GM23248 (cell line): ENCODE results near the gene FOXD1. TPM values are rescaled to one million over a fixed set of nuclear protein-coding genes. Genes with fewer than 3 reads are reported as not detected.
"Not testable (repeated sequence)": the region's sequence is repeated elsewhere in the genome, so short reads cannot be mapped to it uniquely, and the experiment has no call there.

Experiments used
- DNase-seq: peaks from one replicate; pipeline ENCODE4 v3.0.0-alpha.2; 2015
- H2AFZ ChIP-seq: fragments of 200-600 bp; sonication (generic); 2 replicates; pipeline ENCODE4 v1.6.1; 2016; ENCODE audit warnings: antibody characterized with exemption
- H3F3A ChIP-seq: fragments of 200-600 bp; sonication (generic); 2 replicates; pipeline ENCODE4 v1.6.1; 2016; ENCODE audit warnings: mild to moderate bottlenecking, antibody characterized with exemption, mixed run types; ENCODE audit not compliant: insufficient read depth
- H3K27ac ChIP-seq: fragments of 200-600 bp; sonication (generic); 2 replicates; pipeline ENCODE4 v1.5.1; 2016; ENCODE audit warnings: mild to moderate bottlenecking
- H3K27me3 ChIP-seq: fragments of 200-600 bp; sonication (generic); replicated peaks from 2 replicates; pipeline ENCODE4 v1.6.1; 2016; ENCODE audit warnings: mild to moderate bottlenecking; ENCODE audit not compliant: insufficient read depth
- H3K36me3 ChIP-seq: fragments of 200-600 bp; sonication (generic); 2 replicates; pipeline ENCODE4 v1.6.1; 2016; ENCODE audit warnings: low read depth, mild to moderate bottlenecking
- H3K4me1 ChIP-seq: fragments of 200-600 bp; sonication (generic); 2 replicates; pipeline ENCODE4 v1.6.1; 2016; ENCODE audit warnings: mild to moderate bottlenecking; ENCODE audit not compliant: insufficient read depth
- H3K4me2 ChIP-seq: fragments of 200-600 bp; sonication (generic); one replicate; pipeline ENCODE4 v1.6.1; 2016; ENCODE audit warnings: mild to moderate bottlenecking; ENCODE audit not compliant: unreplicated experiment
- H3K4me3 ChIP-seq: fragments of 200-600 bp; sonication (generic); 2 replicates; pipeline ENCODE4 v1.5.1; 2016; ENCODE audit warnings: mild to moderate bottlenecking
- H3K79me2 ChIP-seq: fragments of 200-600 bp; sonication (generic); 2 replicates; pipeline ENCODE4 v1.6.1; 2016; ENCODE audit warnings: mild to moderate bottlenecking; ENCODE audit not compliant: insufficient read depth
- H3K9ac ChIP-seq: fragments of 200-600 bp; sonication (generic); 2 replicates; pipeline ENCODE4 v1.6.1; 2016; ENCODE audit warnings: mild to moderate bottlenecking
- H3K9me2 ChIP-seq: fragments of 200-600 bp; sonication (generic); 2 replicates; pipeline ENCODE4 v1.6.1; 2016; ENCODE audit warnings: mixed run types, mild to moderate bottlenecking, moderate library complexity; ENCODE audit not compliant: insufficient read depth
- H3K9me3 ChIP-seq: fragments of 200-600 bp; sonication (generic); one replicate; pipeline ENCODE4 v1.6.1; 2017; ENCODE audit warnings: low read depth
- H4K20me1 ChIP-seq: fragments of 200-600 bp; sonication (generic); 2 replicates; pipeline ENCODE4 v1.6.0; 2016; ENCODE audit not compliant: insufficient read depth
- EZH2 ChIP-seq: fragments of 200-600 bp; sonication (generic); IDR thresholded peaks from 2 replicates; pipeline ENCODE4 v1.6.1; 2018; ENCODE audit warnings: antibody characterized with exemption, mild to moderate bottlenecking; ENCODE audit not compliant: insufficient read depth, poor library complexity, severe bottlenecking
- EZH2phosphoT487 ChIP-seq: fragments of 200-600 bp; sonication (generic); IDR thresholded peaks from 2 replicates; pipeline ENCODE4 v1.6.1; 2018; ENCODE audit warnings: antibody characterized with exemption, moderate library complexity, mild to moderate bottlenecking, low read depth; ENCODE audit not compliant: insufficient read depth
- WGBS, 2 experiments: methylation state at CpG; one replicate each; pipeline ENCODE4 v1.1.6; 2015 to 2017; ENCODE audit warnings: low lambda C conversion rate in 2 of 2, low coverage in 1 of 2; ENCODE audit errors: missing lambda C conversion rate in 2 of 2; 5-methylcytosine and 5-hydroxymethylcytosine counted together
- in situ Hi-C: fragments of 300-500 bp; cut with MboI; formaldehyde crosslinking; loops from 2 replicates; pipeline ENCODE4 v1.15.0; 2020
- polyA plus RNA-seq: library from polyadenylated mRNA; unstranded; fragments of >200 nt; fragmentation: Nextera tagmentation; extraction: Ambion mirVana; gene quantifications from 2 replicates; pipeline ENCODE4 v1.2.1, GENCODE V29; 2016
- total RNA-seq: library from RNA; depleted of rRNA; stranded (reverse); fragments of >200 nt; shearing (Covaris generic); gene quantifications from 2 replicates; pipeline ENCODE4 v1.2.3, GENCODE V29; 2014; rRNA removed

Gene FOXD1
- total and polyA plus RNA-seq, 2 experiments from 2014 or later: 8.0 to 53.9 TPM

DNA sequence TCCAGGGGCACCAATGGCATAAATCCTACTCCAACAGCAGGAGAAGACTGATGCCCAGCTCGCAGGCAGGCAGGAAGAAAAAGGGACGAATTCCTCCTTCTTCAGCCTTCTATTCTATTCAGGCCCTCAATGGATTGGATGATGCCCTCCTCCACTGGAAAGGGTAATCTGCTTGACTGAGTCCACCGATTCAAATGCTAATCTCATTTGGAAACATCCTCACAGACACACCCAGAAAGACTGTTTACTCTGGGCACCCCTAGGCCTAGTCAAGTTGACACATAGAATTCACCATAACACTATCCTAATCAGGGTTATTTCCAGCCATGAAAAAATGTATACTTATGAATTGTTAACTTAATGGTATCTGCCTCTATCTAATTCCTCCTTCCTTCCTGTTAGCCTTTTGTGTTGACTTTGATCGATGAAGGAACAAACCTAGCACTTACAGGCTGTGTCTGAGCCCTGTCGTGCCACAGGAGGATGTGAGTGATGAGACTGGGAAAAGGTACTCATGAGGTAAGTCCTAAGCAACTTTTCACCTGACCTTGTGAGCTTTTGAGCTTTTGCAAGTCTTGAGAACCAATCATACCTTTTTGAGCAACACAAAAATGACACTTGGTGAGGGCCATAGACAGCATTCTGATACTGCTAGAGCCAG, 36.5 kb downstream of the FOXD1 start:
- DNase-seq: no peak
- Histone ChIP-seq H4K20me1 (no peaks in the 10 kb centered on the region), H3K36me3 (no peaks in the 10 kb centered on the region), H3F3A (peaks cover 25% of the 10 kb centered on the region), H3K9ac (no peak overlapping the region), H3K9me2 (no peaks in the 10 kb centered on the region), H3K79me2 (no peaks in the 10 kb centered on the region), H3K4me2 (peak overlapping the region; percentile 46), H3K27me3 (no peaks in the 10 kb centered on the region), H2AFZ (no peak overlapping the region), H3K9me3 (no peaks in the 10 kb centered on the region), H3K4me3 (no peak overlapping the region), H3K27ac (peak overlapping the region; percentile 63), H3K4me1 (peaks cover 21% of the 10 kb centered on the region)
- 84 to 93% methylated on average over 5 of the region's 5 CpGs for WGBS, 2 experiments
- no peak for TF ChIP-seq EZH2
- TF ChIP-seq EZH2phosphoT487: no peak
- in situ Hi-C loops: no loop called here

DNA sequence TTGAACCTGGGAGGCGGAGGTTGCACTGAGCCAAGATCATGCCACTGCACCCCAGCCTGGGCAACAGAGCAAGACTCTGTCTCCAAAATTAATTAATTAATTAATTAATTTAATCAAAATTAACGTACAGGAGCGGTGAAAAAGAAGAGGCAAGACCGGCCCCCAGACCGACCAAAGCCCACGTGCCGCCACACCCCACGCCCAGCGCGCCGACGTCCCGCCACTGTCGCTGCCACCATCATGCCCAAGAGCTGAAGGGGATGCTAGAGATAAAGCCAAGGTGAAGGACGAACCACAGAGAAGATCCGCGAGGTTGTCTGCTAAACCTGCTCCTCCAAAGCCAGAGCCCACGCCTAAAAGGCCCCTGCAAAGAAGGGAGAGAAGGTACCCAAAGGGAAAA, 38.6 kb downstream of the FOXD1 start:
- 93 to 94% methylated on average over 13 to 18 of the region's 18 CpGs for WGBS, 2 experiments
- not testable (repeated sequence) for H3K9me2 ChIP-seq, H3K36me3 ChIP-seq

DNA sequence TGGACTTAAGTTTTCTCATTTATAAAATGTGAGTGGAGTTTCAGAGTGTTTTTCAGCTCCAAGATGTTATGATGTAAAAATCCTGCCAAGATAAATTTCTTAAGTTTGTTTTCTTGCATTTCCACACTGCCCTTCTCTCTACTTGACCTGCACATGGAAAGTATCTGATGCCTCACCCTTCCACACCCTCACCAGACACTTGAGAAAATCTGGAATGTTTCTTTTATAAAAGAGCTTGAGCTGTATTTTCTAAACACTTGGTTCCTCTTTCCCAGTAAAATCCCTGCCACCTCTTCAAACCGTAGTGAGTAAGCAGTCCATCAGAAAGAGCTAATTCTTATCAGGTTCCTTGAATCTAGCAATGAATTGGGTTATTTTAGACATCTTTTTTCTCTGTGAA, 42.9 kb downstream of the FOXD1 start:
- Histone ChIP-seq H3K36me3 (no peaks in the 10 kb centered on the region), H3K27me3 (no peaks in the 10 kb centered on the region), H4K20me1 (no peaks in the 10 kb centered on the region), H3K79me2 (no peaks in the 10 kb centered on the region), H3F3A (0 out of 2 replicates have a peak, but pooled peaks cover 3% of the 10 kb centered on the region), H3K4me3 (no peak overlapping the region), H3K4me1 (peaks cover 14% of the 10 kb centered on the region; the same call in 1 of the 2 replicates), H3K27ac (0 out of 2 replicates have a peak overlapping the region, but pooled peaks have one; percentile 1), H3K9ac (no peak overlapping the region), H3K9me3 (no peaks in the 10 kb centered on the region), H2AFZ (no peak overlapping the region), H3K9me2 (no peaks in the 10 kb centered on the region), H3K4me2 (no peak overlapping the region)
- 6 to 14% methylated on average over 1 of the region's 1 CpG for WGBS, 2 experiments
- TF ChIP-seq EZH2phosphoT487 (no peak), EZH2 (no peak)
- peak; percentile 45 for DNase-seq
- in situ Hi-C loops: no loop called here

More for the DNA sequence above, 38.6 kb downstream of the FOXD1 start:
- H3K27me3 ChIP-seq, H3K4me2 ChIP-seq, H3K9me3 ChIP-seq, H3K4me3 ChIP-seq, H3K79me2 ChIP-seq, H3K27ac ChIP-seq, H4K20me1 ChIP-seq, H3K9ac ChIP-seq, DNase-seq, in situ Hi-C loops, H2AFZ ChIP-seq: not testable (repeated sequence)
- Histone ChIP-seq H3K4me1 (peaks cover 32% of the 10 kb centered on the region), H3F3A (peaks cover 28% of the 10 kb centered on the region)

DNA sequence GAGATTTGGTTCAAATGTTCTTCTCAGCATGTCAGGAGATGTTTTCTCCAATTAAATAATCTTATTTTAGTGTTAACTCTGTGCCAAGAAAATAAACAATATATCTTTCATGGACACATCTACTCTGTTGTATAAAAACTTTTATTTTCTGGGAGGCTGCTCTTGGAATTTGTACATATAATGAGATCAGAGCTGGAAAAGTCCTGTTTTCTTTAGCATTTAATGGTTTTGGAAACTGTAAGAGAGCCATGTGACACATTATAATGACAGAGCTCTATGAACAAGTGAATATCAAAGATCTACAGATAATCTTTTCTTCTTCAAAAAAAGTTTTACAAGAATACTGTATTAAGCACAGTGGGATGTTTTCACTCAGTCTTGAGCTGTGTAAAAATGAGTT, 48.8 kb downstream of the FOXD1 start:
- no peaks in the 10 kb centered on the region for H3K9me2 ChIP-seq
- no peaks in the 10 kb centered on the region for H3K27me3 ChIP-seq
- no peaks in the 10 kb centered on the region for H4K20me1 ChIP-seq
- H3K79me2 ChIP-seq: no peaks in the 10 kb centered on the region
- no peak overlapping the region for H3K9ac ChIP-seq
- no peaks in the 10 kb centered on the region for H3K36me3 ChIP-seq
- no peak for DNase-seq
- in situ Hi-C loops: no loop called here
- no peak overlapping the region for H3K4me3 ChIP-seq
- H3F3A ChIP-seq: no peaks in the 10 kb centered on the region
- H3K4me1 ChIP-seq: no peaks in the 10 kb centered on the region
- no peak overlapping the region for H2AFZ ChIP-seq
- H3K9me3 ChIP-seq: no peaks in the 10 kb centered on the region
- H3K27ac ChIP-seq: no peak overlapping the region
- TF ChIP-seq EZH2 (no peak), EZH2phosphoT487 (no peak)
- H3K4me2 ChIP-seq: no peak overlapping the region

Other genes starting within 250 kb of the FOXD1 start
- 162 and 249 TPM in 2 replicates for gene BTF3, start 49.7 kb upstream of the FOXD1 start, total RNA-seq
- gene BTF3, start 49.7 kb upstream of the FOXD1 start, polyA plus RNA-seq: 595 and 602 TPM in 2 replicates
- 23.6 and 54.3 TPM in 2 replicates for gene ANKRA2, start 116.9 kb upstream of the FOXD1 start, total RNA-seq
- gene ANKRA2, start 116.9 kb upstream of the FOXD1 start, polyA plus RNA-seq: 30.2 and 32.5 TPM in 2 replicates
- 12.6 and 26.2 TPM in 2 replicates for gene UTP15, start 117.0 kb upstream of the FOXD1 start, total RNA-seq
- gene UTP15, start 117.0 kb upstream of the FOXD1 start, polyA plus RNA-seq: 13.0 and 13.9 TPM in 2 replicates
- gene ARHGEF28, start 177.4 kb upstream of the FOXD1 start, total RNA-seq: 8.9 and 9.6 TPM in 2 replicates
- 4.6 and 5.0 TPM in 2 replicates for gene ARHGEF28, start 177.4 kb upstream of the FOXD1 start, polyA plus RNA-seq